ENCODE data around the gene OR2T4. TPM values are rescaled to one million over a fixed set of nuclear protein-coding genes. Genes with fewer than 3 reads are reported as not detected.

Gene OR2T4, protein sequence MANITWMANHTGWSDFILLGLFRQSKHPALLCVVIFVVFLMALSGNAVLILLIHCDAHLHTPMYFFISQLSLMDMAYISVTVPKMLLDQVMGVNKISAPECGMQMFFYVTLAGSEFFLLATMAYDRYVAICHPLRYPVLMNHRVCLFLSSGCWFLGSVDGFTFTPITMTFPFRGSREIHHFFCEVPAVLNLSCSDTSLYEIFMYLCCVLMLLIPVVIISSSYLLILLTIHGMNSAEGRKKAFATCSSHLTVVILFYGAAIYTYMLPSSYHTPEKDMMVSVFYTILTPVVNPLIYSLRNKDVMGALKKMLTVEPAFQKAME
- total RNA-seq = not detected

DNA sequence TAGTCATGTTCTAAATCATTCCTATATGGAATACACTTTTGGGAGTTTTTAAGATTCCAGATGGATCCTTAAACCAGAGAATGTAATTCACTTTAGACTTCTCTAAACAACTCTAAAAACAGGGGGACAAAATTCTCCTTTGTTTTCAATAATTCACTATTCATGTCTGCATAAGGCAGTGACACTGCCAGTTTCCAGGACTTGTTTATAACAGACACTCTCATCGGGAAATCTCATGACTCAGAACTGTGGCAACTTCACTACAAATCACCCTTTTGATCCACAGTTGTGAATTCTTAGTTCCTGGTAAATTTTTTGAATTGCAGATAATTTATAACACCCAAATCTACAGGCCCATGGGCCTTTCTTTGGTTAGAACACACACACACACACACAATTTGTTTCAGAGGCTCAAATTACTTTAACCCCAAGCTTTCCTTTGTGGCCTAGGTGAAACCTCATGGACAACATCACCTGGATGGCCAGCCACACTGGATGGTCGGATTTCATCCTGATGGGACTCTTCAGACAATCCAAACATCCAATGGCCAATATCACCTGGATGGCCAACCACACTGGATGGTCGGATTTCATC lies at the start of gene OR2T4:
Gene OR2T4 (plus strand): TSS at position 545 of the 595 bp plus-strand sequence. CDS start 0 bp downstream, at position 545.
- no peak for ATAC-seq
- H3K9me3 ChIP-seq = peaks cover 0 to 16% (median 0%) of the 10 kb centered on the region in 3 donors
- no peaks in the 10 kb centered on the region for H3K4me1 ChIP-seq
- 20 to 29% methylated on average over 2 of the region's 3 CpGs for WGBS, 2 donors (ENCODE audit: low coverage in 1 of 2)
- TF ChIP-seq POLR2AphosphoS5 (IDR thresholded peaks at IDR 0.05) (no peak), POLR2A (IDR thresholded peaks at IDR 0.05) (no peak), EP300 (IDR thresholded peaks at IDR 0.05) (no peak)
- TF ChIP-seq, protein P1, sequence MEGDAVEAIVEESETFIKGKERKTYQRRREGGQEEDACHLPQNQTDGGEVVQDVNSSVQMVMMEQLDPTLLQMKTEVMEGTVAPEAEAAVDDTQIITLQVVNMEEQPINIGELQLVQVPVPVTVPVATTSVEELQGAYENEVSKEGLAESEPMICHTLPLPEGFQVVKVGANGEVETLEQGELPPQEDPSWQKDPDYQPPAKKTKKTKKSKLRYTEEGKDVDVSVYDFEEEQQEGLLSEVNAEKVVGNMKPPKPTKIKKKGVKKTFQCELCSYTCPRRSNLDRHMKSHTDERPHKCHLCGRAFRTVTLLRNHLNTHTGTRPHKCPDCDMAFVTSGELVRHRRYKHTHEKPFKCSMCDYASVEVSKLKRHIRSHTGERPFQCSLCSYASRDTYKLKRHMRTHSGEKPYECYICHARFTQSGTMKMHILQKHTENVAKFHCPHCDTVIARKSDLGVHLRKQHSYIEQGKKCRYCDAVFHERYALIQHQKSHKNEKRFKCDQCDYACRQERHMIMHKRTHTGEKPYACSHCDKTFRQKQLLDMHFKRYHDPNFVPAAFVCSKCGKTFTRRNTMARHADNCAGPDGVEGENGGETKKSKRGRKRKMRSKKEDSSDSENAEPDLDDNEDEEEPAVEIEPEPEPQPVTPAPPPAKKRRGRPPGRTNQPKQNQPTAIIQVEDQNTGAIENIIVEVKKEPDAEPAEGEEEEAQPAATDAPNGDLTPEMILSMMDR (IDR thresholded peaks at IDR 0.05) = no peak
- H3K36me3 ChIP-seq = no peaks in the 10 kb centered on the region
- no peak within 1 kb of the TSS for H3K27ac ChIP-seq
- peaks cover 7% of the 10 kb centered on the region for H3K27me3 ChIP-seq
- no peak within 1 kb of the TSS for H3K4me3 ChIP-seq

DNA sequence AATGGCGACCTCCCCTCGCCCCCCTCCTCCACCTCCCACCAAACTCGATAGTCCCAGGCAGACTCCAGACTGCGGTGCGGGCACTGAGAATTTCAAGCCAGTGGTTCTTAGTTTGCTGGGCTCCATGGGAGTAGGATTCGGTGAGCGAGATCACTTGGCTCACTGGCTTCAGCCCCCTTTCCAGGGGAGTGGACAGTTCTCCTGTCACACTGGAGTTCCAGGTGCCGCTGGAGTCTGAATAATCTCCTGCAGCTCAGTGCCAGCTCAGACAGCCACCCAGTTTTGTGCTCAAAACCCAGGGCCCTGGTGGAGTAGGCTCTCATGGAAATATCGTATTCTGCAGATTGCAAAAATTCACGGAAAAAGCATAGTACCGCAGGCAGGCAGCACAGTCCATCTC lies 44.7 kb upstream of the OR2T4 start:
- H3K27me3 ChIP-seq = no peaks in the 10 kb centered on the region
- WGBS, 2 donors (ENCODE audit: low coverage in 1 of 2) = 85% methylated on average over 5 of the region's 11 CpGs; no CpG with 5 or more reads in 1 of the 2 donors
- ATAC-seq = no peak

DNA sequence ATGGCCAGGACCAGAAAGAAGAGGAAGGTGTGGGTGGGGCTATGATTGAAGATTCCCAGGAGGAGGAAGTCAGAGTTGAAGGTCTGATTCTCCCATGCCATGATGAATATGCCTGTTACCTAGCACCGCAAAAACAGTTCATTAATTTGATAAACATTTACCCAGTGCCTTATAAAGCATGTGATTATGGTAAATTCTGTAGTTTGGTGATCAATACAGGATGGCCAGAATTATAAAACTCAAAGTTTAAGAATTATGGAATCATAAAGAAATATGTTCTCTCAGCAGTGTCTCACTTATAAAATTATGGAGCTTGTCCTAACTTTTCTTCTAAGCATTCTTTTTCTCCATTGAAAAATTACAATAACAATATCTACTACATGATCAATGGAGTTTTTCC lies 37.0 kb upstream of the OR2T4 start, which contains the start of gene OR2M7:
Gene OR2M7 (minus strand): TSS at position 101 of the 400 bp plus-strand sequence. CDS start 0 bp downstream, at position 101.
- no peak for TF ChIP-seq POLR2AphosphoS5 (IDR thresholded peaks at IDR 0.05)
- TF ChIP-seq, protein P1 (IDR thresholded peaks at IDR 0.05) = no peak
- TF ChIP-seq POLR2A (IDR thresholded peaks at IDR 0.05) = no peak
- no peak for TF ChIP-seq EP300 (IDR thresholded peaks at IDR 0.05)
- H3K27ac ChIP-seq = no peak within 1 kb of the TSS
- H3K36me3 ChIP-seq = no peaks in the 10 kb centered on the region
- H3K9me3 ChIP-seq = no peaks in the 10 kb centered on the region
- no peaks in the 10 kb centered on the region for H3K27me3 ChIP-seq
- 77 to 92% methylated on average over 1 of the region's 1 CpG for WGBS, 2 donors (ENCODE audit: low coverage in 1 of 2)
- H3K4me3 ChIP-seq = no peak within 1 kb of the TSS
- no peak for ATAC-seq
- H3K4me1 ChIP-seq = no peaks in the 10 kb centered on the region

More for the DNA sequence above, 44.7 kb upstream of the OR2T4 start:
- TF ChIP-seq, protein P1 (IDR thresholded peaks at IDR 0.05) = no peak
- TF ChIP-seq EP300 (IDR thresholded peaks at IDR 0.05) (no peak), POLR2AphosphoS5 (IDR thresholded peaks at IDR 0.05) (no peak), POLR2A (IDR thresholded peaks at IDR 0.05) (no peak)
- Histone ChIP-seq H3K4me3 (no peak overlapping the region), H3K36me3 (no peaks in the 10 kb centered on the region), H3K4me1 (no peaks in the 10 kb centered on the region), H3K27ac (no peak overlapping the region), H3K9me3 (peaks cover 0 to 27% (median 0%) of the 10 kb centered on the region in 3 donors)

DNA sequence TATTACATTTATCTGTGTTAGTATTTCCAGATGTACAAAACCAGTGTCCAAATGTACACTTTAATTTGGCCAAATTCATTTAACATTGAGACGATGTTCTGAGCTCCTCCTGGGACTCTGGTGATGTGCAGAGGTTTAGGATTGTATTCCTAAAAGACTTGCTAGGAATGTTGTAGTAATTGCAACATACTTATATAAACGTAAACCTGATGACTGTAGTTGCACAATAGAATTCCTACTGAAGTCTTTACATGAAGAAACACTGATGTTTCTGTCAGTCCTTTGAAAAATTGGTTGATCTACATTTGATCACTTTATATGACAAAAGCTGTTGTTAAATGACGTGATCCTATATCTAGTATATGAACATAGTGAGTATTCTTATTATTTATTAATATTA lies 18.0 kb upstream of the OR2T4 start:
- Histone ChIP-seq H3K9me3 (no peaks in the 10 kb centered on the region), H3K4me1 (no peaks in the 10 kb centered on the region), H3K27me3 (no peaks in the 10 kb centered on the region), H3K4me3 (no peak overlapping the region), H3K27ac (no peak overlapping the region), H3K36me3 (no peaks in the 10 kb centered on the region)
- ATAC-seq = no peak
- no peak for TF ChIP-seq POLR2AphosphoS5 (IDR thresholded peaks at IDR 0.05)
- no peak for TF ChIP-seq EP300 (IDR thresholded peaks at IDR 0.05)
- TF ChIP-seq, protein P1 (IDR thresholded peaks at IDR 0.05) = no peak
- 38 to 59% methylated on average over 3 of the region's 3 CpGs for WGBS, 2 donors (ENCODE audit: low coverage in 1 of 2)
